Measurements from ENCODE around the gene GIPC3.
A peak's percentile ranks its signal among the peaks of the same experiment; 100 is the strongest.

GIPC3 gene, protein sequence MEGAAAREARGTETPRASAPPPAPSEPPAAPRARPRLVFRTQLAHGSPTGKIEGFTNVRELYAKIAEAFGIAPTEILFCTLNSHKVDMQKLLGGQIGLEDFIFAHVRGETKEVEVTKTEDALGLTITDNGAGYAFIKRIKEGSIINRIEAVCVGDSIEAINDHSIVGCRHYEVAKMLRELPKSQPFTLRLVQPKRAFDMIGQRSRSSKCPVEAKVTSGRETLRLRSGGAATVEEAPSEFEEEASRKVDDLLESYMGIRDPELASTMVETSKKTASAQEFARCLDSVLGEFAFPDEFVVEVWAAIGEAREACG

DNA sequence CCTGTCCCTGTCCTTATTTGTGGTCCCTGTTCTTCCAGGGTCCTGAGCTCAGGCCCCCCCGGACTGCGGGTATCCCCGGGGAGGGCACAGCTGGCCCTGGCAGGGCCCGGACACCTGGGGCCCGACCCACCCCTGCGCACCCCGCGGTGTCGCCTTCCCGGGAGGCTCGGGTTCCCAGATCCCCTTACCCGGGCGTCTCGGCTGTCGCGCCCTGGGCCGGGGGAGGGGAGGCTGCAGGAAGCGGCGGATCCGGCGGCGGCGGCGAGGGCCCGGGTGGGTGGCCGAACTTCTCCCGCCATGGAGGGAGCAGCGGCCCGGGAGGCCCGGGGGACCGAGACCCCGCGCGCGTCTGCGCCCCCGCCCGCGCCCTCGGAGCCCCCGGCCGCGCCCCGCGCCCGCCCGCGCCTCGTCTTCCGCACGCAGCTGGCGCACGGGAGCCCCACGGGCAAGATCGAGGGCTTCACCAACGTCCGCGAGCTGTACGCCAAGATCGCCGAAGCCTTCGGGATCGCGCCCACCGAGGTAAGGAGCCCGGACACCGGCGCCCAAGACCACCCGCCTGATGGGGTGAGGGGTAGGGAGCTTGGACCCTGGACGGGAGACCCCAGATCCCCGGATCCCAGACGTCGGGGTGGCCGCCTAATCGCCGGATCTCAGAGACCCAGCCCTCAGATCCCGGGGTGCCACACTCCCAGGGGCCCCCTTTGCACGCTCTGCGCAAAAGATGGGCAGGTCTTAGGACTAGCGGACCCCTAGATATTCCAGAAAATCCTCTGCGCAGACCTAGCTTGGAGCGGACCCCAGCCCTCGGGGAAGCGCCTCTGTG lies at the start of gene GIPC3:
Gene GIPC3, plus strand, starts transcription at position 178 of the 826 bp plus-strand sequence. Its CDS starts 120 bp downstream, at position 298.
- peak within 1 kb of the TSS; percentile 16 for H3K4me3 ChIP-seq (ENCODE audit: low read depth, low read length)

DNA sequence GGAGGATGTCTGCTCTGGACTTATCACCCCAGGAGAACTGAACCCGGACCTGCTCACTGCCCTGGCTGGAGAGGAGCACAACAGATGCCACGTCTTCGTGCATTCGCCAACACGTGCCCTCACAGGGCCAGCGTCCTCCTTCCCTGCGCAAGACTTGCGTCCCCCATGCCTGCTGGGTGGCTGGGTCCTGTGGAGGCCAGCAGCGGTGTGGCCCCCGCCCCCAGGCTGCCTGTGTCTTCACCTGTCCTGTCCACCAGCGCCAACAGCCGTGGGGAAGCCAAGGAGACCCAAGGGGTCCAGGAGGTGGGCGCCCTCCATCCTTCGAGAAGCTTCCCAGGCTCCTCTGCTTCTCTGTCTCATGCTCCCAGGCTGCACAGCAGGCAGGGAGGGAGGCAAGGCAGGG lies 49.7 kb upstream of the GIPC3 start:
- TF ChIP-seq, protein P1, sequence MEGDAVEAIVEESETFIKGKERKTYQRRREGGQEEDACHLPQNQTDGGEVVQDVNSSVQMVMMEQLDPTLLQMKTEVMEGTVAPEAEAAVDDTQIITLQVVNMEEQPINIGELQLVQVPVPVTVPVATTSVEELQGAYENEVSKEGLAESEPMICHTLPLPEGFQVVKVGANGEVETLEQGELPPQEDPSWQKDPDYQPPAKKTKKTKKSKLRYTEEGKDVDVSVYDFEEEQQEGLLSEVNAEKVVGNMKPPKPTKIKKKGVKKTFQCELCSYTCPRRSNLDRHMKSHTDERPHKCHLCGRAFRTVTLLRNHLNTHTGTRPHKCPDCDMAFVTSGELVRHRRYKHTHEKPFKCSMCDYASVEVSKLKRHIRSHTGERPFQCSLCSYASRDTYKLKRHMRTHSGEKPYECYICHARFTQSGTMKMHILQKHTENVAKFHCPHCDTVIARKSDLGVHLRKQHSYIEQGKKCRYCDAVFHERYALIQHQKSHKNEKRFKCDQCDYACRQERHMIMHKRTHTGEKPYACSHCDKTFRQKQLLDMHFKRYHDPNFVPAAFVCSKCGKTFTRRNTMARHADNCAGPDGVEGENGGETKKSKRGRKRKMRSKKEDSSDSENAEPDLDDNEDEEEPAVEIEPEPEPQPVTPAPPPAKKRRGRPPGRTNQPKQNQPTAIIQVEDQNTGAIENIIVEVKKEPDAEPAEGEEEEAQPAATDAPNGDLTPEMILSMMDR (IDR thresholded peaks at IDR 0.05; ENCODE audit: low read depth, low read length, missing control alignments): no peak
- in situ Hi-C loops (cut with HindIII; ENCODE audit: low sequenced_read_pairs): loop anchor here (5.0 kb wide), 1 partner anchor 87 kb away; no protein-coding TSS in a partner anchor
- DNase-seq (ENCODE audit: low read depth): no peak
- no peak overlapping the region for H3K4me3 ChIP-seq (ENCODE audit: low read depth, low read length)

More for the DNA sequence above, at the start of gene GIPC3:
- TF ChIP-seq, protein P1 (IDR thresholded peaks at IDR 0.05; ENCODE audit: low read depth, low read length, missing control alignments): no peak
- in situ Hi-C loops (cut with HindIII; ENCODE audit: low sequenced_read_pairs): no loop called here
- no peak for DNase-seq (ENCODE audit: low read depth)

DNA sequence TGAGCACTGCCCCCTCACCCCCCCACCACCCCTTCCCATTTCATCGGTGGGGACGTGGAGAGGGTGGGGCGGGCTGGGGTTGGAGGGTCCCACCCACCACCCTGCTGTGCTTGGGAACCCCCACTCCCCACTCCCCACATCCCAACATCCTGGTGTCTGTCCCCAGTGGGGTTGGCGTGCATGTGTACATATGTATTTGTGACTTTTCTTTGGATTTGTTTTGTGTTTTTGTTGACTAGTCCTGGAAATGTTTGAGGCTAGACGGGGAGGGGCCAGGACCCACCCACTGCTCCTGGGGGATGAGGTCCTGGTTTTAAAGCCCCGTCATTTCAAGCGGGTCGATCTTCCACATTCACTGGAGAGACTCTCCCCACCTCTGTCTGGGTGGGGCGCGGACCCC lies 49.3 kb upstream of the GIPC3 start:
- TF ChIP-seq, protein P1 (IDR thresholded peaks at IDR 0.05; ENCODE audit: low read depth, low read length, missing control alignments): no peak
- no peak for DNase-seq (ENCODE audit: low read depth)
- no peak overlapping the region for H3K4me3 ChIP-seq (ENCODE audit: low read depth, low read length)
- in situ Hi-C loops (cut with HindIII; ENCODE audit: low sequenced_read_pairs): loop anchor here (5.0 kb wide), 1 partner anchor 86 kb away; no protein-coding TSS in a partner anchor

DNA sequence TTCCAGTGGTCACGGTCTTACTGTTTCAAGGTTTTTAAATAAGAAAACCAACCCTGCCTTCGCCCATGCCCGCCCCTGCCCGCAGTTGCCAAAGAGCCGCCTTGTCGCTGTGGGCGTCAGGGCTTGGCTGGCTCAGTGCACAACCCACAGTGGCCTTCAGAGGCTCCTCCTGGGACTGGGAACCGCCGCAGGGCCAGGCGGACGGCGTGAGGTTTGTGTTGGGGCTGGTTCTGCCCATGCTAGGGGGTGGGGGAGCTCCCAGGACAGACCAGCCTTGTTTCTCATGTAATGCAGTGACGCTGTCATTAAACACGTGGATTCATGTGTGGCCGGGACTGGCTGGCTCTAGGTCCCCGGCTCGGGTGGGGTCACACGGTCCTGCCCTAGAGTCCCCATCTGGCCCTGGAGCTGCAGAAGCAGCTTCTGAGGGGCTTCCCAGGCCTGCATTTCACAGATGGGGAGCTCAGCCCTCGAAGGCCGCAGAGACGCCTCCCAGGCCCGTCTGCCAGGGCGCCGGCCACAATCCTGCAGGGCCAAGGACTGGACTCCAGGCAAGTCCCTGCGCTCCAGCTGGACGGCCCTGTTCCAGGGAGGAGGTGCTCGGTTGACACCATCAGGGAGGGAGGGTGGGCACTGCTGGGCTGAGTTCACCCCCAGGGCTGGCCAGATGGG lies 48.7 kb upstream of the GIPC3 start:
- H3K4me3 ChIP-seq (ENCODE audit: low read depth, low read length): no peak overlapping the region
- TF ChIP-seq, protein P1 (IDR thresholded peaks at IDR 0.05; ENCODE audit: low read depth, low read length, missing control alignments): no peak
- in situ Hi-C loops (cut with HindIII; ENCODE audit: low sequenced_read_pairs): loop anchor here (5.0 kb wide), 1 partner anchor 86 kb away; no protein-coding TSS in a partner anchor
- no peak for DNase-seq (ENCODE audit: low read depth)

DNA sequence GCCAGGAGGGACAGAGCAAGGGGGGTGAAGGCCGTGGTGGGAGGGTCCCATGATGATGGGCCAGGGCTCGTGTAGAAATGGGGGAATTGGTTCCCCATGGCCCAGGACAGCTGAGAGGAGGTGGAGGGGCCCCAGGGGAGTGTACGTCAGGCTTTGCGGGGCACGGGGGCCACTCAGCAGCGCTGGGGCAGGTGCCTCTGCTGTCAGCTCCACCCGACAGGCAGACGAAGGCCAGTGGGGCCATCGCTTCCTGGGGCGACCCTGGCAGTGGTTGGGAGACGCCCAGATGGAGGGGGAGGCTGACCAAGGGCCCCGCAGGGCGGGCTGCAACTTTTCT lies 48.2 kb upstream of the GIPC3 start:
- TF ChIP-seq, protein P1 (IDR thresholded peaks at IDR 0.05; ENCODE audit: low read depth, low read length, missing control alignments): no peak
- in situ Hi-C loops (cut with HindIII; ENCODE audit: low sequenced_read_pairs): loop anchor here (5.0 kb wide), 1 partner anchor 85 kb away; no protein-coding TSS in a partner anchor
- no peak for DNase-seq (ENCODE audit: low read depth)
- H3K4me3 ChIP-seq (ENCODE audit: low read depth, low read length): no peak overlapping the region

Measured in astrocyte of the cerebellum (primary cell).